ENCODE data around the gene SERGEF.

GRCh38 chr11:17986007-17986710 is 26.7 kb downstream of the SERGEF start:
- TF ChIP-seq POLR2AphosphoS5 (IDR thresholded peaks at IDR 0.05; ENCODE audit: low read length): no peak
- TF ChIP-seq CTCF (IDR thresholded peaks at IDR 0.05 in 2 of 3, conservative IDR thresholded peaks at IDR 0.05 in 1 of 3; ENCODE audit: control insufficient read depth in 2 of 3, extremely low read depth in 1 of 3, insufficient read depth in 1 of 3, low read depth in 3 of 3, low read length in 3 of 3): no peak
- no peak for TF ChIP-seq USF2 (IDR thresholded peaks at IDR 0.05; ENCODE audit: borderline replicate concordance, low read depth, low read length)
- TF ChIP-seq ZNF687 (IDR thresholded peaks at IDR 0.05): no peak
- TF ChIP-seq EP300 (IDR thresholded peaks at IDR 0.05; ENCODE audit: borderline replicate concordance in 1 of 2, control insufficient read depth in 1 of 2, low read depth in 2 of 2, low read length in 2 of 2): no peak
- TF ChIP-seq EGR1 (IDR thresholded peaks at IDR 0.05; ENCODE audit: borderline replicate concordance in 1 of 2, low read depth in 2 of 2, low read length in 2 of 2): no peak
- TF ChIP-seq ATF3 (IDR thresholded peaks at IDR 0.05; ENCODE audit: borderline replicate concordance, extremely low read depth, low read depth, low read length): no peak
- no peak for TF ChIP-seq BRCA1 (IDR thresholded peaks at IDR 0.05; ENCODE audit: low read depth, low read length)
- TF ChIP-seq SMAD1 (IDR thresholded peaks at IDR 0.05; ENCODE audit: low read depth, partially characterized antibody): no peak
- no peak for TF ChIP-seq ZBTB11 (CRISPR knock-in tag; IDR thresholded peaks at IDR 0.05)
- TF ChIP-seq ZBTB40 (IDR thresholded peaks at IDR 0.05; ENCODE audit: borderline replicate concordance): no peak
- no peak for TF ChIP-seq FOS (IDR thresholded peaks at IDR 0.05; ENCODE audit: borderline replicate concordance, extremely low read depth, insufficient read length)
- TF ChIP-seq BCL3 (IDR thresholded peaks at IDR 0.05; ENCODE audit: borderline replicate concordance, insufficient read depth, low read depth, low read length, poor library complexity, severe bottlenecking): no peak
- no peak for TF ChIP-seq CREB1 (IDR thresholded peaks at IDR 0.05; ENCODE audit: low read depth)
